Eye (tissue), 1 donor: Measurements from ENCODE around the gene NR2F6.
"Not testable (repeated sequence)": the region's sequence is repeated elsewhere in the genome, so short reads cannot be mapped to it uniquely, and the experiment has no call there.

Experiments used
- DNase-seq: peaks from one replicate; pipeline ENCODE4 v3.0.0-alpha.2; 2015

The NR2F6 gene

GRCh38 chr19:17245535-17245984, at the start of gene NR2F6:
Gene NR2F6 (minus strand): TSS chr19:17245919. CDS start chr19:17245220, 699 bp downstream.
- no peak for DNase-seq

GRCh38 chr19:17294051-17294891, 48.6 kb upstream of the NR2F6 start:
- no peak for DNase-seq

GRCh38 chr19:17293605-17294004, 47.9 kb upstream of the NR2F6 start:
- no peak for DNase-seq

DNA sequence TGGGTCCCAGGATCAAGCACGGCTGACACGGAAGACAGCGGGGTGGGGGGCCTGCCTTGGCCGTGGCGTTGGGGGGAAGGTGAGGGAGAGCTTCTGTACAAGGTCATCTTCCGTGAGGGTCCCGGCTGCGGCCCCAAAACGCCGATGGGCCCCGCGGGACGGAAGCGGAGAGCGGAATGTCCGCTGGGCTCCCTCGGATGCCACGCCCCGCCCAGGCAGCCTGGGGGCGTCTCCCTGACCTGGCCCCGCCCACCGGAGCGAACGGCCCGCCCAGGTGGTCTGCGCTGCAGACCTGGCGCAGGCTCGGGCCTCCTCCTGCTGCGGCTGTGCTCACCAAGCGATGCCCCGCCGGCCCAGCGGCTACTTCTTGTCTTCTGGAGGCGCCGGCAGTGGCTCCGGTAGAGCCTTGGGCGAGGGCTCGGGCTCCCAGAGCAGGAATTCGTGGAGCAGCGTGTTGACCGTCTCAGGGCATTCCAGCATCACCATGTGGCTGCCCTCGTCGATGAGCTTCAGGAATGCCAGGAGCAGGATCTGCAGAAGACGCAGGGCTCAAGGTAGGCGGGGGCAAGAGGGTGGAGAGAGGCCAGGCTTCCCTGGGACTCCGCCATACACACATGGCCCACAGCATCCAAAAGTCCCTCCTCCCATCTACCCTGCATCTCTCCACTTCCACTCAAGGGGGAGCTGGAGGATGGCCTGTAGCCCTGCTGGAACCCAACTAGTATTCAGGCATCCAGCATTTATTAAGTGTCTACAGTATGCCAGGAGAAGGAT, 46.8 kb upstream of the NR2F6 start:
- DNase-seq = peak; percentile 86

GRCh38 chr19:17289489-17289888, 43.8 kb upstream of the NR2F6 start:
- DNase-seq = peak; percentile 84

DNA sequence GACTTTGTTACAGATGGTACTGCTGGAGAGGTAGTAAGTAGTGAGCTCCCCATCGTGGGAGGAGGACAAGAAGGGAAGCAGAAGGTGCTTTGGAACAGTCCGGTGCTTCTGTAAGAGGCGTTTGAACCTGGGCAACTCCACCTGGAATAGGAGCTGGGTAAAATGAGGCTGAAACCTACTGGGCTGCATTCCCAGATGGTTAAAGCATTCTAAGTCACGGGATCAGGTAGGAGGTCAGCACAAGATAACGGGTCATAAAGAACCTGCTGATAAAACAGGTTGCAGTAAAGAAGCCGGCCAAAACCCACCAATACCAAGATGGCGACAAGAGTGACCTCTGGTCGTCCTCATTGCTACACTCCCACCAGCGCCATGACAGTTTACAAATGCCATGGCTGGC, 41.0 kb upstream of the NR2F6 start:
- DNase-seq = no peak

DNA sequence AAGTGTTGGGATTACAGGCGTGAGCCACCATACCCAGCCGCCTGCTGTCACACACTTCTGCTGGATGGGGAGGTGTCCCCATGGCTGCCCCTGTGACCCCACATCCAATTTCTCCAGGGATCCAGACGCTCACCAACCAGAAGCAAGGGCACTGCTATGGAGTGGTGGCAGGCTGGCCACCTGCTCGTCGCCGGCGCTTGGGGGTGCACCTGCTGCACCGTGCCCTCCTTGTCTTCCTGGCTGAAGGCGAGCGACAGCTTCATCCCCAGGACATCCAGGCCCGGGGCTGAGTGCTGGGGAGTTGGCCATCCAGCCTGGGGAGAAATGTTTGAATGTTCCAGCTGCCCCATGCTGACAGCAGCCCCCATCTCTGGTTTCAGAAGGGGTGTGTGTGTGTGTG, 40.5 kb upstream of the NR2F6 start:
- no peak for DNase-seq

DNA sequence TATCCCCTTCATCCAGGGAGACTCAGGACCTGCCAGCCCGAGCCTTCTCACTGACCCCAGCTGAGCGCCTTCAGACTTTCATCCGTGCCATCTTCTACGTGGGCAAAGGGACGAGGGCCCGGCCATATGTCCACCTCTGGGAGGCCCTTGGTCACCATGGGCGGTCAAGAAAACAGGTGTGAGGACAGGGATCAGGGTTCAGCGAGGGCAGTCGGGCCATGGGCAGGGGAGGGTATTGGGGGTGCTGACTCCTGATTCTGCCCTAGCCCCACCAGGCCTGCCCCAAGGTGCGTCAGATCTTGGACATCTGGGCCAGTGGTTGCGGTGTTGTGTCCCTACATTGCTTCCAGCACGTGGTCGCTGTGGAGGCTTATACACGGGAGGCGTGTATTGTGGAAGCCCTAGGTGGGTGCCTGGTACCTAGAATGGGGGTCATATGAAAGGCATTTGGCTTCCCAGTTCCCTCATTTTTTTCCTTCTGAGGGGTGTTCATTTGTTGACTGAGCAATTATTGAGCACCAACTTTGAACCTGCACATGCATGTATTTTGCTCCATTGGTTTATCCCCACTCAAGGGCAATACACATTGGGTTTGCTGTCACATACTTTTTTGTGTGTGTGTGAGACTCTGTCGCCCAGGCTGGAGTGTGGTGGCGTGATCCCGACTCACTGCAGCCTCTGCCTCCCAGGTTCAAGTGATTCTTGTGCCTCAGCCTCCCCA, 39.9 kb upstream of the NR2F6 start:
- no peak for DNase-seq

DNA sequence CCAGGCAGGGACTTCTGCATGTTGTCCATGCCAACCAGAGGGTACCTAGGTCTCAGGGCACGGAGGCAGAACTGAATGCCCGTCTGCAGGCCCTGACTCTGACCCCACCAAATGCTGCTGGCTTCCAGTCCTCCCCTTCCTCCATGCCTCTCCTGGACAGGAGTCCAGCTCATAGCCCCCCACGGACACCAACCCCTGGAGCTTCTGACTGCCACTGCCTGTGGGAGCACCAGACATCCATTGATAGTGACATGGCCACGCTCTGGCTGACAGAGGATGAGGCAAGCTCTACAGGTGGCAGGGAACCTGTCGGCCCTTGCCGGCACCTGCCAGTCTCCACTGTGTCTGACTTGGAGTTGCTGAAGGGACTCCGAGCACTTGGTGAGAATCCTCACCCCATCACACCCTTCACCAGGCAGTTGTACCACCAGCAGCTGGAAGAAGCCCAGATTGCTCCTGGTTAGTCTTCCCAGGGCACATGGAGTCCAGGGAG, 37.8 kb upstream of the NR2F6 start:
- DNase-seq = no peak

GRCh38 chr19:17282488-17283125, 36.9 kb upstream of the NR2F6 start:
- DNase-seq = peak; percentile 93

- peak; percentile 72 for DNase-seq
These were observed 35.9 kb upstream of the NR2F6 start, which contains the start of gene ANKLE1 for GRCh38 chr19:17281391-17282304. Gene ANKLE1 (plus strand): TSS chr19:17281901. CDS start chr19:17281921, 20 bp downstream.

- DNase-seq = no peak
These were observed 33.7 kb upstream of the NR2F6 start for GRCh38 chr19:17279436-17279835.

DNA sequence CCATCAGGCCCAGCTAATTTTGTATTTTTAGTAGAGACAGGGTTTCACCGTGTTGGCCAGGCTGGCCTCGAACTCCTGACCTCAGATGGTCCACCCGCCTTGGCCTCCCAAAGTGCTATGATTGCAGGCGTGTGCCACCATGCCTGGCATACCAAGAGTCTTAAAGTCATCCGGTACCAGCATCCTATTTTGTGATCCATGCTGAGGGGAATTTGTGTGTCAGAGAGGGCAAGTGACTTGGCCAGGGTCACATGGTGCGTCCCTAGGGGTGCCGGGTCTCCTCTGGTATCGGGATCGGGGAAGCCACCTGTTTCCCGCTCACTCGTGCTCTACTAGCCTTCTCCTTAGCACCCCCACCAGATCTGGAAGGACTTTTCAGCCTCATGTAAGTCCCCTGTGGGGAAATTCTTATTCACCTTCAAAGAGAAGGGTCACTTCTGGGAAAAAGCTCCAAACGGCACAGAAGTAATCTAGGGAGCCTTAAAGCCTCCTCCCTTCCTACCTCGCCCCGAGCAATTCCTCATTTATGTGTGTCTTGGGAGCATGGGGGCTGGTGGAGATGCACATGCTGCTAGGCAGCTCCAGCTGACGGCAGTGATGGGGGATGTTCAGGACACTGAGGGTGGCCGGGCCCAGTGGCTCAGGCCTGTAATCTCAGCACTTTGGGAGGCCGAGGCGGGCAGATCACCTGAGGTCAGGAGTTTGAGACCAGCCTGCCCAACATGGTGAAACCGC, 29.9 kb upstream of the NR2F6 start:
- DNase-seq = no peak

DNA sequence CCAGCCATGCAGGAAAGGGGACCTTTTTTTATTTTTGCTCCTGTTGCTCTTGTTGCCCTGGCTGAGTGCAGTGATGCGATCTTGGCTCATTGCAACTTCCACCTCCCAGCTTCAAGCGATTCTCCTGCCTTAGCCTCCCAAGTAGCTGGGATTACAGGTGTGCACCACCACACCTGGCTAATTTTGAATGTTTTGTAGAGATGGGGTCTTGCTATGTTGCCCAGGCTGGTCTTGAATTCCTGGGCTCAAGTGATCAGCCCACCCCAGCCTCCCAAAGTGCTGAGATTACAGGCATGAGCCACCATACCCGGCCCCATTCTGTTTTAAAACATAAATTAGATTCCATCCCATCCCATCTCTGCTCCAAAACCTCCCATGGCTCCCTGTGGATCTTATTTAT, 29.2 kb upstream of the NR2F6 start:
- not testable (repeated sequence) for DNase-seq

DNA sequence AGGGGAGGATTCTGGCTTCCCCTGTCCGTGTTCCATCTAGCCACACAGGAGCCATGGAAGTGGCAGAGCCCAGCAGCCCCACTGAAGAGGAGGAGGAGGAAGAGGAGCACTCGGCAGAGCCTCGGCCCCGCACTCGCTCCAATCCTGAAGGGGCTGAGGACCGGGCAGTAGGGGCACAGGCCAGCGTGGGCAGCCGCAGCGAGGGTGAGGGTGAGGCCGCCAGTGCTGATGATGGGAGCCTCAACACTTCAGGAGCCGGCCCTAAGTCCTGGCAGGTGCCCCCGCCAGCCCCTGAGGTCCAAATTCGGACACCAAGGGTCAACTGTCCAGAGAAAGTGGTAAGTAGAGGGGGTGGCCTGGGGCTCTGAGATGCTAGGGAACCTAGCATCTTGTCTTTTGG, 23.0 kb upstream of the NR2F6 start:
- no peak for DNase-seq

DNA sequence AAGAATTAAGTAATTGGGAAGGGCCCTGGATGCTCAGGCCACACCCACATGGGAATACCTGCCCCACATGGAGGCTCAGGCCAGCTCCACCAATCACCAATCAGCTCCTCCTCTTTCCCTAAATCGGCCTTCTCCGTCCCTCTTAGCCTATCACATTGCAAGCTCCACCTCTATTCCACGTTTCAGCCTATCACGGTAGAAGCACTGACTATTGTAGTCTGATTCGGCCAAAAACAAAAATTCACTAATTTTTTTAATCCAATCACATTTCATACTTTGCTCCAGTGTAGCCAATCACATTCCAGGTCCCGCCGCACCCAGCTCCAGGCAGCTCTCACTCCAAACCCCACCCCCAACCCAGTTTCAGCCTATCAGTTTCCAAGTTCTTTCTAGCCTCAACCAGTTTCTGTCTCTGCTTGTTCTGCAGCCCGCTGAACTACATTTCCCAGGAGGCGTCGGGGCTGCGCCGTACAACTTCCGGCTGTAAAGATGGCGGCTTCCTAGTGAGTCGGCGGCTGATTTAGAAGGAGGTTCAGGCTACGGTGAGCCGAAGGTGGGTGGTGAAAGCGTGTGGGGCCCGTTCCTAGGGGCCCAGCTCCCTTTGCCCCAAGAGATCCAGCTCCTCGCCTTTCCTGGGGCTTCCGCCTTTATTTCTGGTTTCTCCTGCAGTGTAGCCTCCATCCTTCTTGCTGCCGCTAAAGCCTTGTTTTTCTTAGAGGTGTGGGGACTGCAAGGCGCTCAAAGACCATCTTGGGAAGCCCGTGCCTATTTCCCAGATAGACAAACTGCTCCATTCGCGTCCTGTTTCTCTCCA, 21.5 kb upstream of the NR2F6 start, which contains the start of gene BABAM1:
TSS of gene BABAM1 (plus strand) at position 469 of the 814 bp plus-strand sequence. CDS start 1,364 bp downstream, outside the sequence.
- peak; percentile 99 for DNase-seq

- no peak for DNase-seq
These were observed 20.9 kb upstream of the NR2F6 start for GRCh38 chr19:17266589-17266974.

DNA sequence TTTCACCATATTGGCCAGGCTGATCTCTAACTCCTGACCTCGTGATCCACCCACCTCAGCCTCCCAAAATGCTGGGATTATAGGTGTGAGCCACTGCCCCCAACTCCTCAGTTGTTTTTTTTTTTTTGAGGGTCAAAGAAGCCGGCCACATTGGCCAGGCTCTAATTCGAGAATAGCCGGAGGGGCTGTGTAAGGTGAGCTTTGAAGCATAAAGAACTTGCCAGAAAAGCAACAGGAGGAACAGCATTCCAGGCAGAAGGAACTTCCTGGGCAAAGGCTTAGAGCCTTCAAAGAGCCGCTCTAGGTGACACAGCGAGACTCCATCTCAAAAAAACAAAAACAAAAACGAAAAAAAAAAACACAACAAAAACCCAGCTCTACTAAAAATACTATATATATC, 20.3 kb upstream of the NR2F6 start:
- no peak for DNase-seq

GRCh38 chr19:17264641-17264979, 18.9 kb upstream of the NR2F6 start, which contains the start of gene USHBP1:
Gene USHBP1 (minus strand): TSS chr19:17264745. CDS start chr19:17264299, 446 bp downstream.
- DNase-seq = no peak
